H1 (cell line): ENCODE results near the gene C19orf12. TPM values are rescaled to one million over a fixed set of nuclear protein-coding genes. Genes with fewer than 3 reads are reported as not detected.
A peak's percentile ranks its signal among the peaks of the same experiment; 100 is the strongest.

ENCODE experiments used
- CTCF ChIA-PET: fragments of 300-600 bp; sonication (Branson Sonifier 250); formaldehyde crosslinking; loops from one replicate; lab custom pipeline; 2021; ENCODE audit not compliant: partially characterized antibody; lab: Charles Lee
- POLR2A ChIA-PET: fragments of 300-600 bp; sonication (Branson Sonifier 250); formaldehyde crosslinking; loops from one replicate; lab custom pipeline; 2021; ENCODE audit warnings: inconsistent platforms; ENCODE audit not compliant: partially characterized antibody; lab: Charles Lee
- DNase-seq, 2 experiments: peaks; one replicate each; pipeline versions ENCODE4 v3.0.0 to v3.0.0-alpha.2; 2010 to 2022; ENCODE audit warnings: low spot score in 2 of 2, low read depth in 1 of 2, mixed read lengths in 1 of 2
- FAIRE-seq: peaks from 2 replicates; lab custom pipeline; 2011; peaks lifted over from hg19 to GRCh38; lab: Jason Lieb, UNC
- H2AFZ ChIP-seq: 2 replicates; pipeline ENCODE4 v1.8.1; 2012; ENCODE audit warnings: low read length, inconsistent platforms
- H2AK5ac ChIP-seq: 2 replicates; pipeline ENCODE4 v1.6.1; 2013; ENCODE audit warnings: low read depth, low read length
- H2BK120ac ChIP-seq: replicated peaks from 2 replicates; pipeline ENCODE3; 2013; ENCODE audit warnings: low read depth, low read length, inconsistent platforms
- H2BK12ac ChIP-seq: 2 replicates; pipeline ENCODE4 v1.6.1; 2013; ENCODE audit warnings: low read depth, low read length
- H2BK15ac ChIP-seq: 2 replicates; pipeline ENCODE4 v1.6.1; 2013; ENCODE audit warnings: low read length
- H2BK20ac ChIP-seq: 2 replicates; pipeline ENCODE4 v1.6.1; 2013; ENCODE audit warnings: low read length
- H2BK5ac ChIP-seq: 2 replicates; pipeline ENCODE4 v1.6.1; 2013; ENCODE audit warnings: low read depth, low read length
- H3K14ac ChIP-seq: 2 replicates; pipeline ENCODE4 v1.6.1; 2013; ENCODE audit warnings: inconsistent platforms; ENCODE audit not compliant: insufficient read length
- H3K18ac ChIP-seq: 2 replicates; pipeline ENCODE4 v1.6.1; 2013; ENCODE audit warnings: low read length; ENCODE audit errors: extremely low read depth
- H3K23ac ChIP-seq: 2 replicates; pipeline ENCODE4 v1.6.1; 2013; ENCODE audit warnings: inconsistent platforms; ENCODE audit not compliant: insufficient read length
- H3K23me2 ChIP-seq: 2 replicates; pipeline ENCODE4 v1.6.1; 2013; ENCODE audit warnings: low read depth, low read length
- H3K27ac ChIP-seq: 2 replicates; pipeline ENCODE4 v1.6.1; 2011; ENCODE audit warnings: low read depth, low read length, inconsistent platforms
- H3K27me3 ChIP-seq, 4 experiments: replicated peaks in 1 of 4; 1 replicate in 1 of 4; 2 replicates in 3 of 4; pipeline versions ENCODE4 v1.6.1 to v1.8.1; 2011 to 2013; ENCODE audit warnings: low read length in 3 of 4, mild to moderate bottlenecking in 3 of 4, inconsistent platforms in 2 of 4, mixed read lengths in 2 of 4, moderate library complexity in 1 of 4; ENCODE audit not compliant: control insufficient read depth in 3 of 4, insufficient read depth in 3 of 4; ENCODE audit errors: extremely low read depth in 1 of 4
- H3K36me3 ChIP-seq, 4 experiments: 2 replicates each; pipeline versions ENCODE4 v1.6.1 to v1.8.1; 2011 to 2013; ENCODE audit warnings: mild to moderate bottlenecking in 4 of 4, low read length in 3 of 4, moderate library complexity in 2 of 4, control low read depth in 1 of 4, inconsistent platforms in 1 of 4; ENCODE audit not compliant: insufficient read depth in 4 of 4, control insufficient read depth in 2 of 4
- H3K4ac ChIP-seq: replicated peaks from 2 replicates; pipeline ENCODE3; 2013; ENCODE audit warnings: low read length, low read depth, mixed read lengths, inconsistent platforms; ENCODE audit not compliant: insufficient read length
- H3K4me1 ChIP-seq, 4 experiments: replicated peaks in 1 of 4; 1 replicate in 1 of 4; 2 replicates in 3 of 4; pipeline versions ENCODE4 v1.6.1 to v1.8.1; 2011 to 2013; ENCODE audit warnings: low read length in 3 of 4, inconsistent platforms in 2 of 4, mixed read lengths in 1 of 4; ENCODE audit not compliant: insufficient read depth in 4 of 4, control insufficient read depth in 3 of 4
- H3K4me2 ChIP-seq, 2 experiments: 2 replicates each; pipeline versions ENCODE4 v1.6.1 to v1.8.1; 2011 to 2013; ENCODE audit warnings: low read depth in 2 of 2, low read length in 2 of 2, control low read depth in 1 of 2, inconsistent platforms in 1 of 2, mild to moderate bottlenecking in 1 of 2; ENCODE audit not compliant: insufficient read depth in 1 of 2
- H3K4me3 ChIP-seq, 4 experiments: fragments of 200-600, 300-600 bp in 1 of 4; sonication (generic), shearing (Covaris generic), sonication (Bioruptor Twin) in 1 of 4; 2 replicates each; pipeline versions ENCODE4 v1.5.1 to v1.8.1; 2011 to 2016; ENCODE audit warnings: low read length in 4 of 4, low read depth in 3 of 4, control low read depth in 2 of 4, inconsistent platforms in 2 of 4, mild to moderate bottlenecking in 2 of 4, mixed read lengths in 1 of 4, moderate library complexity in 1 of 4; ENCODE audit not compliant: insufficient read depth in 2 of 4; ENCODE audit errors: extremely low read depth in 1 of 4
- H3K56ac ChIP-seq: replicated peaks from 2 replicates; pipeline ENCODE3; 2013; ENCODE audit warnings: low read depth, mild to moderate bottlenecking, mixed read lengths, low read length, inconsistent platforms; ENCODE audit not compliant: insufficient read length
- H3K79me1 ChIP-seq: 2 replicates; pipeline ENCODE4 v1.6.1; 2013; ENCODE audit warnings: low read depth, low read length, control low read depth
- H3K79me2 ChIP-seq, 2 experiments: 2 replicates each; pipeline versions ENCODE4 v1.6.1 to v1.8.1; 2012 to 2013; ENCODE audit warnings: low read length in 2 of 2, mild to moderate bottlenecking in 2 of 2, inconsistent platforms in 1 of 2; ENCODE audit not compliant: insufficient read depth in 2 of 2, control insufficient read depth in 1 of 2
- H3K9ac ChIP-seq, 4 experiments: replicated peaks in 1 of 4; 1 replicate in 1 of 4; 2 replicates in 3 of 4; pipeline versions ENCODE4 v1.6.1 to v1.8.1; 2011 to 2013; ENCODE audit warnings: low read depth in 3 of 4, low read length in 3 of 4, control low read depth in 2 of 4, mild to moderate bottlenecking in 2 of 4, moderate library complexity in 2 of 4, inconsistent platforms in 1 of 4; ENCODE audit errors: extremely low read depth in 1 of 4
- H3K9me3 ChIP-seq, 2 experiments: 2 replicates each; pipeline versions ENCODE4 v1.6.1 to v1.8.1; 2012 to 2013; ENCODE audit warnings: mild to moderate bottlenecking in 2 of 2, moderate library complexity in 2 of 2, control low read depth in 1 of 2, inconsistent platforms in 1 of 2, low read depth in 1 of 2, low read length in 1 of 2, mixed read lengths in 1 of 2; ENCODE audit not compliant: insufficient read depth in 2 of 2
- H4K20me1 ChIP-seq, 2 experiments: replicated peaks in 1 of 2; 2 replicates each; pipeline versions ENCODE3 to v1.8.1; 2011 to 2013; ENCODE audit warnings: inconsistent platforms in 2 of 2, low read length in 2 of 2, mild to moderate bottlenecking in 1 of 2; ENCODE audit not compliant: insufficient read depth in 2 of 2, control insufficient read depth in 1 of 2
- H4K5ac ChIP-seq: 2 replicates; pipeline ENCODE4 v1.6.1; 2013; ENCODE audit warnings: low read length, low read depth, mixed read lengths, inconsistent platforms; ENCODE audit not compliant: insufficient read length
- H4K8ac ChIP-seq: 2 replicates; pipeline ENCODE4 v1.8.0; 2013; ENCODE audit warnings: mild to moderate bottlenecking, moderate library complexity, low read length, inconsistent platforms; ENCODE audit not compliant: insufficient read depth; ENCODE audit errors: extremely low read depth
- H4K91ac ChIP-seq: replicated peaks from 2 replicates; pipeline ENCODE3; 2013; ENCODE audit warnings: low read length, mixed read lengths, inconsistent platforms; ENCODE audit not compliant: insufficient read length
- BCL11A ChIP-seq, 2 experiments: IDR thresholded peaks; one replicate each; pipeline ENCODE4 v1.6.1; 2011; ENCODE audit warnings: low read depth in 2 of 2, low read length in 2 of 2, mild to moderate bottlenecking in 2 of 2
- MAFK ChIP-seq: IDR thresholded peaks from 2 replicates; pipeline ENCODE4 v1.6.1; 2012; ENCODE audit warnings: low read depth, mild to moderate bottlenecking, improper control_type of control experiment, low read length
- WGBS, 2 experiments: shearing (Covaris generic) in 1 of 2; methylation state at CpG; one replicate each; pipeline versions ENCODE4 v1.1.6 to v1.1.7; 2013 to 2015; ENCODE audit warnings: low lambda C conversion rate in 2 of 2, mixed read lengths in 2 of 2, inconsistent platforms in 1 of 2, low coverage in 1 of 2, missing lambda C conversion rate in 1 of 2; ENCODE audit not compliant: insufficient replicate concordance in 2 of 2, insufficient coverage in 1 of 2, insufficient read length in 1 of 2; ENCODE audit errors: extremely low coverage in 1 of 2, missing lambda C conversion rate in 1 of 2; 5-methylcytosine and 5-hydroxymethylcytosine counted together
- polyA plus RNA-seq, 7 experiments: library from polyadenylated mRNA; depleted of rRNA in 3 of 7; stranded (reverse) in 5 of 7; unstranded in 2 of 7; fragments of >200 nt in 5 of 7; fragments of 200-250 nt in 2 of 7; gene quantifications; 1 replicate in 5 of 7; 2 replicates in 1 of 7; 4 replicates in 1 of 7; pipeline versions ENCODE4 v1.2.1 to v1.2.3, GENCODE V29; 2011 to 2013; ENCODE audit warnings: missing spikeins in 2 of 7, mixed read lengths in 2 of 7
- total RNA-seq: library from RNA; stranded (reverse); fragmentation: NEBNext Ultra II Directional; extraction: Animal tissue kit (Norgen Biotek cat#: 25700); gene quantifications from 2 replicates; pipeline ENCODE4 v1.2.1, GENCODE V29; 2021

Gene C19orf12
- total and polyA plus RNA-seq, 2 of the 8 experiments (the other 6 are each of a cell fraction or from before 2014, with no cell fraction given): 10.7 to 11.9 TPM

GRCh38 chr19:29702161-29702962 lies 12.7 kb downstream of the C19orf12 start:
- H3K4ac ChIP-seq: no peak overlapping the region
- DNase-seq (no peak), FAIRE-seq (no peak)
- H4K5ac ChIP-seq: no peak overlapping the region
- no peak overlapping the region for H3K27ac ChIP-seq
- H3K18ac ChIP-seq: no peak overlapping the region
- no peak overlapping the region for H2BK20ac ChIP-seq
- H3K9ac ChIP-seq: no peak overlapping the region
- no peaks in the 10 kb centered on the region for H3K27me3 ChIP-seq
- H3K23me2 ChIP-seq: no peaks in the 10 kb centered on the region
- H3K23ac ChIP-seq: no peak overlapping the region
- H2AK5ac ChIP-seq: no peak overlapping the region
- no peak overlapping the region for H3K4me2 ChIP-seq
- no peak overlapping the region for H2AFZ ChIP-seq
- no peak overlapping the region for H2BK5ac ChIP-seq
- POLR2A ChIA-PET: interaction anchor here (2.7 kb wide), 1 partner anchor 13 kb away, joined by 16 read pairs; the partner anchor contains the start of gene C19orf12
- H3K14ac ChIP-seq: no peak overlapping the region
- no peak overlapping the region for H4K91ac ChIP-seq
- H3K4me3 ChIP-seq: no peak overlapping the region
- 91% methylated on average over 30 of the region's 30 CpGs; no CpG with 5 or more reads in 1 of the 2 experiments for WGBS, 2 experiments
- H3K4me1 ChIP-seq: no peaks in the 10 kb centered on the region; a peak in 1 of 7 replicates
- H3K9me3 ChIP-seq: no peaks in the 10 kb centered on the region
- H4K20me1 ChIP-seq: peaks cover 0 to 1% of the 10 kb centered on the region in 2 experiments
- H2BK15ac ChIP-seq: no peak overlapping the region
- no peak overlapping the region for H2BK12ac ChIP-seq
- no peaks in the 10 kb centered on the region for H3K79me2 ChIP-seq
- H3K79me1 ChIP-seq: no peaks in the 10 kb centered on the region
- H4K8ac ChIP-seq: peak overlapping the region; percentile 35; the same call in 1 of the 2 replicates
- CTCF ChIA-PET: interaction anchor here (0.8 to 1.7 kb wide), 3 partner anchors 8 to 35 kb away, joined by 3 to 6 read pairs (median 5); no protein-coding TSS in a partner anchor
- H2BK120ac ChIP-seq: no peak overlapping the region
- H3K56ac ChIP-seq: no peak overlapping the region
- no peaks in the 10 kb centered on the region for H3K36me3 ChIP-seq
- TF ChIP-seq BCL11A (IDR thresholded peaks at IDR 0.05; ENCODE audit: low read depth in 2 of 2, low read length in 2 of 2): no peak
- no peak for TF ChIP-seq MAFK
